HG02642 (cell line): ENCODE results near the gene HERC5.
"Not testable (repeated sequence)": the region's sequence is repeated elsewhere in the genome, so short reads cannot be mapped to it uniquely, and the experiment has no call there.

Source experiments
- ATAC-seq: cut with Tn5 transposase; IDR thresholded peaks from one replicate; pipeline ENCODE4 v1.9.1; 2021; ENCODE audit warnings: mild to moderate bottlenecking; ENCODE audit not compliant: unreplicated experiment, poor library complexity

HERC5 gene

DNA sequence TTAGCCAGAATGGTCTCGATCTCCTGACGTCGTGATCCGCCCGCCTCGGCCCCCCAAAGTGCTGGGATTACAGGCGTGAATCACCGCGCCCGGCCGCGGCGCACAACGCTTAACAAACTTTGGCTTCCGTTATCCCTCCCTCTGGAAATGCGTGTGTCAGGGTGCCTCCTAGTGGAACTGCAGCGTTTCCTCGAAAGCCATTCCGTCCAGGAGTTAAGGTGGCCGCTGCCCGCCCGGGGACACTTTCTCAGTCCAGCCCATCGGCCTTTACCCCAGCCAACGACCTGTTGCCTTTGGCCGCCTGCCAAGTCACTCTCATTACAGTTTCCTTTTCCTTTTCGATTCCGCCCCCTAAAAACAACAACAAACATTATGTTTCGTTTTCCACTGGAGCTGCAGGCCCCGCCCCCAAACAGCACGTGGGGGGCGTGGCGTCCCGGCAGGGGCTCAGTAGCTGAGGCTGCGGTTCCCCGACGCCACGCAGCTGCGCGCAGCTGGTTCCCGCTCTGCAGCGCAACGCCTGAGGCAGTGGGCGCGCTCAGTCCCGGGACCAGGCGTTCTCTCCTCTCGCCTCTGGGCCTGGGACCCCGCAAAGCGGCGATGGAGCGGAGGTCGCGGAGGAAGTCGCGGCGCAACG lies at the start of gene HERC5:
Gene HERC5, plus strand, starts transcription at position 450 of the 637 bp plus-strand sequence. Its CDS starts 151 bp downstream, at position 601.
- peak; percentile 95 for ATAC-seq

- ATAC-seq = no peak
Observed at GRCh38 chr4:88409206-88409605, 47.7 kb upstream of the HERC5 start.

GRCh38 chr4:88409789-88410188 lies 47.1 kb upstream of the HERC5 start:
- no peak for ATAC-seq

GRCh38 chr4:88411491-88412096 lies 45.3 kb upstream of the HERC5 start:
- peak; percentile 59 for ATAC-seq

DNA sequence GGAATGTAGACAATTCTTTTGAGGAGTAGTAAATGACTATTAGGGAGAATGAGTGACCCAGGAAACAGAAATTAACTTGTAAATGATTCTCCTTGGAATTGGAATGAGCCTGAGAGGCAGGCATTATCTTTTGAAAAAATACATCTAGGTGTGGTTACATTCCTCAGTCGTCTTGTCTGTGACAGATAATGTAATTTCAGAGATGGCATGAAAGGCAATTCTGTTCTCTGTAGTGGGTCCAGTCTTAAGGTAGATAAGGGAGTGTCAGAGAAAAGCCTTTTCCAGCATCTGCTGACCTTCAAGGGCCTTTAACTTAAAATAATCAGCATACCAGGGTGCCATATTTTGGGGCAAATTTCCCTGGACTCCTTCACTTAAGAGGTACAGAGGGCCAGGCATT lies 43.1 kb upstream of the HERC5 start:
- no peak for ATAC-seq

DNA sequence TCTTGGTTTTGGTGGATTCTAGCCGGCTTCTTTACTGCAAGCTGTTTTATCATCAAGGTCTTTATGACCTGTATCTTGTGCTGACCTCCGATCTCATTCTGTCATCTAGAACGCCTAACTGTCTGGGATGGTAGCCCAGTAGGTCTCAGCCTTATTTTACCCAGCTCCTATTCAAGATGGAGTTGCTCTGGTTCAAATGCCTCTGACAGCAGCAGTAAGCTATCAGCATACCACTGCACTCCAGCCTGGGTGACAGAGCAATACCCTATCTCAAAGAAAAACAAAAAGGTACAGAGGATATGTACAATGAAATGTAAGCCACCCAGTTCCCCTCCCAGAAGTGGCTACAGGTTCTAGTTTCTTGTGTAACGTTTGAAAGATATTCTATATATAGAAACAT lies 42.2 kb upstream of the HERC5 start:
- no peak for ATAC-seq

DNA sequence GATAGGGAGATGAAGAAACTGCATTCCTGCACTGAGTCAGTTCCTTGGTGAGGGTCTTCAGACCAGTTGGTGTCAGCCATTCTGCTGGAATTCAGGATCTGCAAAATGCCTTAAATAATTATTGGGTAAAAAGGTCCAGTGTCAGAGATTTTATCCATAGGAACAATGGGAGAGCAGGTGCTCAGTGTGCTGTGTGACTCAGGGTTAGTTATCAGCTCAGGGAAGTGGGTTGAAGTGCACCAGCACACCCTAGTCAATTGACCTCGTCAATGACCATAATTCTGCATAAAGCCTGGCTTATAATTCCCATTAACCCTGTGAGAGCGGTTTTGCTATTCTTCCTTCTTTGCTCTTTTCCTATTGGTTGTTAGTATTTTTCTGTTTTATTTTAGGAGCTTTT lies 40.9 kb upstream of the HERC5 start:
- no peak for ATAC-seq

DNA sequence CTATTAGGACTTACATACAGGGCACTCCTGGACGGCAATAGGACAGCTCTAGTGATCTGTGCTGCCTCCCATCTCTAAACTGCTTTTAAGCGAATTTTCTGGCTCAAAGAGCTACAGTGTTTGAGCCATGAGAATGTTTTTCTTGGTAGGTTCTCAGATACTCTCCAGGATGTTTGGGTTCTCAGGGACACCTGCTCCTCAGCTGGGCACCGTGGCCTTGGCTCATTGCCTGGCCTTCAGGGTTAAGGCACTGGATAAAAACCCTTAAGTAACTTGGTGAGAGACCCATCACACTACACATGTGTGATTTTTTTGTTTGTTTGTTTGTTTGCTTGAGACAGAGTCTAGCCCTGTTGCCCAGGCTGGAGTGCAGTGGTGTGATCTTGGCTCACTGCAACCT lies 38.5 kb upstream of the HERC5 start:
- no peak for ATAC-seq

DNA sequence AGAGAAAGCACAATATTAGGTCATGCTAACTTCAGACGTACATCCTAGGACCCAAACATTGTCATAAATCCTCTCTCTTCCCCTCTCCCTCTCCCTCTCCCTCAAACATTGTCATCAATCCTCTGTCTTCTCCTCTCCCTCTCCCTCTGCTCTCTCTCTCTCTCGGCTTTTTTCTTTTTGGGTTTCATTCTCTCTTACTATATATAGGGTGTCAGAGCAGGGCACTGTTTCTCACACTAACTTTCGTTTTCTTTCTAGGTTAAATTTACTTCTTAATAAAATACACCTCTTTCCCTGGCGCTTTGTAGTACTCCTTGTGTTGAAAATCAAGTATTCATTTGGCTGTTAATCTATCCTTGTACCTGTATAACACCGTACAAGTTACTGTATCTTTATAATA lies 37.0 kb upstream of the HERC5 start:
- peak; percentile 59 for ATAC-seq

DNA sequence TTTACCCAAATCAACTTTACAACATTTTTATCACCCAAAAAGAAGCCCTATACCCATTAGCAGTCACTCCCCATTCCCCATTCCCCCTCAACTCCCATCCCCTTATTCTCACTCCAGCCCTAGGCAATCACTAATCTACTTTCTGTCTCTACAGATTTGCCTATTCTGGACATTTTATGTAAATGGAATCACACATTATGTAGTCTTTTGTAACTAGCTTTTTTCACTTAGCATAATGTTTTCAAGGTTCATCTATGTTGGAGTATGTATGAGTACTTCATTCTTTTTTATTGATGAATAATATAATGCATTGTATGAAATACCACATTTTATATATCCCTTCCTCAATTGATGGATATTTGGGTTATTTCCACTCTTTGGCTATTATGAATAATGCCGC lies 36.1 kb upstream of the HERC5 start:
- no peak for ATAC-seq

DNA sequence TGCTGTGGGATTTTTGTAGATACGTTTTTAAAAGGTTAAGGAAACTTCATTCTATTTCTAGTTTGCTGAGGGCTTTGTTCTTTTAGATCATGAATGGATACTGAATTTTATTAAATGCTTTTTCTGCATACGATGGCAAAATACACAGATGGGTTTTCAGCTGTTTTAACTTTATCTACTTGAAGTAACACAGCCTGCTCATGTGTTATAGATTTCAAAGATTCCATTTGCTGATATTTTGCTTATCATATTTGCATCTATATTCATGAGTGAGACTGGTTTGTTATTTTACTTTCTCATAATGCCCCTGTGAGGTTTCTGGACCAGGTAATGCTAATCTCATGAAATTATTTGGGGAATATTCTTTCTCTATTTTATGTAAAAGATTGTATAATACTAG lies 34.5 kb upstream of the HERC5 start:
- ATAC-seq = no peak

- no peak for ATAC-seq
Observed at GRCh38 chr4:88429401-88429800, 27.5 kb upstream of the HERC5 start.

DNA sequence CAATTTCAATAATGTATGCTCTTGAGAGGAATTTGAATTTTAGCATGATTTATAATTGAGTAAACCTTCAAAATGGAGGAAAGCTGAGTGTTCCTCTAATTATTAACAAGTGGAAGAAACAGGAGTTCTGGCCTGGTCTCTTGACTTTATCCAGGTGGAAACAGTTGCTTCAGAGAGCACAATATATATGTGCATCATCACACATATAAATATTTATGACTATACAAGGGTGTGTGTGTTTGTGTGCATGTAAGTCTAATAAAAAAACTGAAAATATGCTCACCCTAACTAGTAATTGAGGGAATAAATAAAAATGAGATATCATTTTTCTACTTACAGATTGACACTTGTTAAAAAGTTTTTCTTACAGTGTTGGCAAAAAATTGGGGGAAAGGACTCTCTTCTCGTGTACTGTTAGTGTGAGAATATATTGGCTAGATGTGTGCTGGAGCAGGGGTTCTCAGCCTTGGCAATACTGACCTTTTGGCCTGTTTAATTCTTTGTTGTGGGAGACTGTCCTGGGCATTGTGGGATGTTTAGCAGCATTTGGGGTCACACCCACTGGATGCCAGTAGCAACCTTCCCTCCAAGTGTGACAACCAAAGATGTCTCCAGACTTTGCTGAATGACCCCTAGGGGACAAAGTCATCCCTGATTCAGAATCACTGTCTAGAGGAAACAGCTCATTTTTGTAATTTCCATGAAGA lies 20.8 kb upstream of the HERC5 start:
- ATAC-seq = no peak

DNA sequence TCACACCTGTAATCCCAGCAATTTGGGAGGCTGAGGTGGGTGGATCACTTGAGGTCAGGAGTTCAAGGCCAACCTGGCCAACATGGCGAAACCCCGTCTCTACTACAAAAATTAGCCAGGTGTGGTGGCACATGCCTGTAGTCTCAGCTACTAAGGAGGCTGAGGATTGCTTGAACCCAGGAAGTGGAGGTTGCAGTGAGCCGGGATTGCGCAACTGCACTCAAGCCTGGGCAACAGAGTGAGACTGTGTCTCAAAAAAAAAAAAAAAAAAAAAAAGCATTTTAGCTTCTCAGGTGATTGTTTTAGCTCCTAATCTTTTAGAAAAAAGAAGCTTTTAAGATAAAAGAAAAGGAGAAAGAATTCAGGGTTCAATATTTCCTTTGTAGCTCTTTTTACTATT lies 19.0 kb upstream of the HERC5 start:
- ATAC-seq = not testable (repeated sequence)

DNA sequence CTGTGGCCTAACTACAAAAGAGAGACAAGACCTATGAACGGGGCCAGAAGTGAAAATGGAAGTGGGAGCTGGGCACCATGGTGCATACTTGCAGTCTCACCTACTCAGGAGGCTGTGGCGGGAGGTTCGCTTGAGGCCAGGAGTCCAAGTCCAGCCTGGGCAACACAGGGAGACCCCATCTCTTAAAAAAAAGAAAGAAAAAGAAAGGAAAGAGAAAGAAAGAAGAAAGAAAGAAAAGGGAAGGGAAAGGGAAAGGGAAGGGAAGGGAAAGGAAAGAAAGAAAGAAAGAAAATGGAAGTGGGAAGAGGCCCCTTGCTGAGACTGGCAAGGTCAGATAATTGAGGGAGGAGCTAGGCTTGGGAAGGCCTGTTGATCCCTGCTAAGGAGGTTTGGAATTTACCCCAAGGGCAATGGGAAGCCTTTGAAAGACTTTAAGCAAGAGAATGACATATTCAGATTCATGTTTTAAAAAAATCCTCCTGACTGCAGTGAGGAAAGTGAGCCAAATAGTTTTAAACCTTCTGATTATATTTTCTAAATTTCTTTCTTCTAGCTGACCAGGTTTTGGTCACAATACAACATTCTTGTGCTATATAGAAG lies 17.7 kb upstream of the HERC5 start:
- no peak for ATAC-seq

- no peak for ATAC-seq
Observed at GRCh38 chr4:88440146-88440545, 16.8 kb upstream of the HERC5 start.

- ATAC-seq = no peak
Observed at GRCh38 chr4:88441696-88442095, 15.2 kb upstream of the HERC5 start.

- ATAC-seq = no peak
Observed at GRCh38 chr4:88442689-88443191, 14.2 kb upstream of the HERC5 start.

GRCh38 chr4:88443486-88443885 lies 13.4 kb upstream of the HERC5 start:
- ATAC-seq = no peak

DNA sequence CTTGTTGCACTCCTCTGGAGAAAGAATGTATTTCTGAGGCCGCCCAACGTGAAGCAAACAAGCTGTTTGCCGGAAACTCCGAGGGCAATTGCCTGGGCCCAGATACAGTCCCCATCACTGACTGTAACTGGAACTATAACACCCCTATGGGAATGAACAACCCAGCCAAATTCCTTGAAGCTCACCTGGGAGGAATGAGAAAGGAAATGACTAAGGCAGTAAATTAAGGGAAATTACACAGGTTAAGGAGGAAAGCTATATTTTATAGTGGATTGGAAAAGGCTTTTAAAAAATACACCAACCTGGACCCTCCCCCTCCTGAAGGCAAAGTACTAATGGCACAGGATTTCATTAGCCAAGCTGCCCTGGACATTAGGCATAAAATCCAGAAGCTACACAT lies 11.7 kb upstream of the HERC5 start:
- ATAC-seq = no peak

- no peak for ATAC-seq
Observed at GRCh38 chr4:88446124-88446523, 10.8 kb upstream of the HERC5 start.
